ENCODE measurements around the gene ESF1. TPM values are rescaled to one million over a fixed set of nuclear protein-coding genes. Genes with fewer than 3 reads are reported as not detected.

The ESF1 gene
- total RNA-seq, 1 experiment from 2014 or later: 28.7 TPM

DNA sequence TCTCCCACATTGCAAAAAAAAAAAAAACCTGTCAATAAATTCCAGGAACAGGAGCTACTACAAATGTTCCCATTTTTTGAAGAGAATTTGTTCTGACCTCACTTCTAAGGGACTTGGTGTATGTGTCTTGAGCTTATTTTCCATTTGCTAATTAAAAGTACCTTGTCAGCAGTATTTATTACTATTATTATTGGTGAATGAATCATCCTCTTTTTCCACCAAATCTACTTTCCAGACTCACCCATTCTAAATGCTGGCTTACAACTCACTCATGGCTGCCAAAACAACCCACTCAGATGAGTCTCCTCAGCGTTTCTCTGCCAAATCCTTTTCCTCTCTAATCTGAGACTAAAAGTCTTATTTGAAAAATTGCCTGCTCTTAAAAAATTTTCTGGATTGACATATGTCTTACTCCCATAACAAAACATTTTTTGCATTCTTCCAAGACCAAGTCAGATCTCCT, 112.8 kb downstream of the ESF1 start (continued):
- TF ChIP-seq, protein P1, sequence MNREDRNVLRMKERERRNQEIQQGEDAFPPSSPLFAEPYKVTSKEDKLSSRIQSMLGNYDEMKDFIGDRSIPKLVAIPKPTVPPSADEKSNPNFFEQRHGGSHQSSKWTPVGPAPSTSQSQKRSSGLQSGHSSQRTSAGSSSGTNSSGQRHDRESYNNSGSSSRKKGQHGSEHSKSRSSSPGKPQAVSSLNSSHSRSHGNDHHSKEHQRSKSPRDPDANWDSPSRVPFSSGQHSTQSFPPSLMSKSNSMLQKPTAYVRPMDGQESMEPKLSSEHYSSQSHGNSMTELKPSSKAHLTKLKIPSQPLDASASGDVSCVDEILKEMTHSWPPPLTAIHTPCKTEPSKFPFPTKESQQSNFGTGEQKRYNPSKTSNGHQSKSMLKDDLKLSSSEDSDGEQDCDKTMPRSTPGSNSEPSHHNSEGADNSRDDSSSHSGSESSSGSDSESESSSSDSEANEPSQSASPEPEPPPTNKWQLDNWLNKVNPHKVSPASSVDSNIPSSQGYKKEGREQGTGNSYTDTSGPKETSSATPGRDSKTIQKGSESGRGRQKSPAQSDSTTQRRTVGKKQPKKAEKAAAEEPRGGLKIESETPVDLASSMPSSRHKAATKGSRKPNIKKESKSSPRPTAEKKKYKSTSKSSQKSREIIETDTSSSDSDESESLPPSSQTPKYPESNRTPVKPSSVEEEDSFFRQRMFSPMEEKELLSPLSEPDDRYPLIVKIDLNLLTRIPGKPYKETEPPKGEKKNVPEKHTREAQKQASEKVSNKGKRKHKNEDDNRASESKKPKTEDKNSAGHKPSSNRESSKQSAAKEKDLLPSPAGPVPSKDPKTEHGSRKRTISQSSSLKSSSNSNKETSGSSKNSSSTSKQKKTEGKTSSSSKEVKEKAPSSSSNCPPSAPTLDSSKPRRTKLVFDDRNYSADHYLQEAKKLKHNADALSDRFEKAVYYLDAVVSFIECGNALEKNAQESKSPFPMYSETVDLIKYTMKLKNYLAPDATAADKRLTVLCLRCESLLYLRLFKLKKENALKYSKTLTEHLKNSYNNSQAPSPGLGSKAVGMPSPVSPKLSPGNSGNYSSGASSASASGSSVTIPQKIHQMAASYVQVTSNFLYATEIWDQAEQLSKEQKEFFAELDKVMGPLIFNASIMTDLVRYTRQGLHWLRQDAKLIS (CRISPR knock-in tag; IDR thresholded peaks at IDR 0.05; ENCODE audit: borderline replicate concordance): no peak
- TF ChIP-seq, protein P2, sequence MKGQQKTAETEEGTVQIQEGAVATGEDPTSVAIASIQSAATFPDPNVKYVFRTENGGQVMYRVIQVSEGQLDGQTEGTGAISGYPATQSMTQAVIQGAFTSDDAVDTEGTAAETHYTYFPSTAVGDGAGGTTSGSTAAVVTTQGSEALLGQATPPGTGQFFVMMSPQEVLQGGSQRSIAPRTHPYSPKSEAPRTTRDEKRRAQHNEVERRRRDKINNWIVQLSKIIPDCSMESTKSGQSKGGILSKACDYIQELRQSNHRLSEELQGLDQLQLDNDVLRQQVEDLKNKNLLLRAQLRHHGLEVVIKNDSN (CRISPR knock-in tag; IDR thresholded peaks at IDR 0.05): no peak
- TF ChIP-seq ZNF232 (CRISPR knock-in tag; IDR thresholded peaks at IDR 0.05): no peak
- TF ChIP-seq ZNF219 (CRISPR knock-in tag; IDR thresholded peaks at IDR 0.05; ENCODE audit: borderline replicate concordance): no peak
- TF ChIP-seq EMX1 (CRISPR knock-in tag; IDR thresholded peaks at IDR 0.05): no peak
- TF ChIP-seq JAZF1 (CRISPR knock-in tag; IDR thresholded peaks at IDR 0.05): no peak
- no peak for TF ChIP-seq ZNF423 (CRISPR knock-in tag; IDR thresholded peaks at IDR 0.05)
- TF ChIP-seq, protein P3, sequence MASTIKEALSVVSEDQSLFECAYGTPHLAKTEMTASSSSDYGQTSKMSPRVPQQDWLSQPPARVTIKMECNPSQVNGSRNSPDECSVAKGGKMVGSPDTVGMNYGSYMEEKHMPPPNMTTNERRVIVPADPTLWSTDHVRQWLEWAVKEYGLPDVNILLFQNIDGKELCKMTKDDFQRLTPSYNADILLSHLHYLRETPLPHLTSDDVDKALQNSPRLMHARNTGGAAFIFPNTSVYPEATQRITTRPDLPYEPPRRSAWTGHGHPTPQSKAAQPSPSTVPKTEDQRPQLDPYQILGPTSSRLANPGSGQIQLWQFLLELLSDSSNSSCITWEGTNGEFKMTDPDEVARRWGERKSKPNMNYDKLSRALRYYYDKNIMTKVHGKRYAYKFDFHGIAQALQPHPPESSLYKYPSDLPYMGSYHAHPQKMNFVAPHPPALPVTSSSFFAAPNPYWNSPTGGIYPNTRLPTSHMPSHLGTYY (CRISPR knock-in tag; IDR thresholded peaks at IDR 0.05): no peak
- TF ChIP-seq NR3C1 (CRISPR knock-in tag; conservative IDR thresholded peaks at IDR 0.05; ENCODE audit: low read depth): no peak

DNA sequence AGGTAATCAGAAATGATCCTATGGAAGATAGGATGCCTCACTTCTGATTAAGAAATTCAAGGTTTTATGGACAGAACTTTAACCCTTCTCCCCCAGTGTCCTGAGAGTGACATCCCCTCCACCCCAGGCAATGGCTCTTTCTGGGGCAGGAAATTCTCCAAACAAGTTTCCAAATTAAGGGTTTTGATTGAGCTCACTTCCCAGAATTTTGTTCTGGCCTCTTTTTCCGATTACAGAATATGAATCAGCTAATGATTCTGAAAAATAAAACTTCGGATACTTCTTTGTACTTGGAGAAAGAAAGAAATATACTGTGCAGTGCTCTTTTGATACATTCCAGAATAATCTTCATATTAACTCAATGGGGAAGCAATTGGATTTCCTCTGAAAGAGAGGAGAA, 113.2 kb downstream of the ESF1 start:
- H3K4me3 Mint-ChIP-seq: no peak overlapping the region
- peaks cover 4% of the 10 kb centered on the region; the same call in 1 of the 2 replicates for H3K9me3 Mint-ChIP-seq
- ATAC-seq (no peak), DNase-seq (ENCODE audit: low spot score) (no peak)
- H3K27me3 Mint-ChIP-seq (ENCODE audit: low read depth): no peaks in the 10 kb centered on the region
- POLR2A ChIA-PET: no interaction called here
- no peaks in the 10 kb centered on the region for H3K36me3 Mint-ChIP-seq
- CTCF ChIA-PET: interaction anchor here (0.7 kb wide), 1 partner anchor 210 kb away, joined by 5 read pairs; no protein-coding TSS in a partner anchor
- peaks cover 10% of the 10 kb centered on the region for H3K4me1 Mint-ChIP-seq
- no peak overlapping the region for H3K27ac Mint-ChIP-seq
- TF ChIP-seq, protein P3 (CRISPR knock-in tag; IDR thresholded peaks at IDR 0.05): no peak
- TF ChIP-seq CREB1 (CRISPR knock-in tag; IDR thresholded peaks at IDR 0.05) (no peak), ATF1 (CRISPR knock-in tag; IDR thresholded peaks at IDR 0.05) (no peak), ETV6 (CRISPR knock-in tag; IDR thresholded peaks at IDR 0.05) (no peak), GABPB1 (CRISPR knock-in tag; IDR thresholded peaks at IDR 0.05) (no peak), ZBTB21 (CRISPR knock-in tag; IDR thresholded peaks at IDR 0.05; ENCODE audit: borderline replicate concordance) (no peak), CREM (CRISPR knock-in tag; IDR thresholded peaks at IDR 0.05) (no peak)
- TF ChIP-seq, protein P4, sequence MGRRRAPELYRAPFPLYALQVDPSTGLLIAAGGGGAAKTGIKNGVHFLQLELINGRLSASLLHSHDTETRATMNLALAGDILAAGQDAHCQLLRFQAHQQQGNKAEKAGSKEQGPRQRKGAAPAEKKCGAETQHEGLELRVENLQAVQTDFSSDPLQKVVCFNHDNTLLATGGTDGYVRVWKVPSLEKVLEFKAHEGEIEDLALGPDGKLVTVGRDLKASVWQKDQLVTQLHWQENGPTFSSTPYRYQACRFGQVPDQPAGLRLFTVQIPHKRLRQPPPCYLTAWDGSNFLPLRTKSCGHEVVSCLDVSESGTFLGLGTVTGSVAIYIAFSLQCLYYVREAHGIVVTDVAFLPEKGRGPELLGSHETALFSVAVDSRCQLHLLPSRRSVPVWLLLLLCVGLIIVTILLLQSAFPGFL (CRISPR knock-in tag; IDR thresholded peaks at IDR 0.05; ENCODE audit: borderline replicate concordance): no peak
- TF ChIP-seq, protein P5, sequence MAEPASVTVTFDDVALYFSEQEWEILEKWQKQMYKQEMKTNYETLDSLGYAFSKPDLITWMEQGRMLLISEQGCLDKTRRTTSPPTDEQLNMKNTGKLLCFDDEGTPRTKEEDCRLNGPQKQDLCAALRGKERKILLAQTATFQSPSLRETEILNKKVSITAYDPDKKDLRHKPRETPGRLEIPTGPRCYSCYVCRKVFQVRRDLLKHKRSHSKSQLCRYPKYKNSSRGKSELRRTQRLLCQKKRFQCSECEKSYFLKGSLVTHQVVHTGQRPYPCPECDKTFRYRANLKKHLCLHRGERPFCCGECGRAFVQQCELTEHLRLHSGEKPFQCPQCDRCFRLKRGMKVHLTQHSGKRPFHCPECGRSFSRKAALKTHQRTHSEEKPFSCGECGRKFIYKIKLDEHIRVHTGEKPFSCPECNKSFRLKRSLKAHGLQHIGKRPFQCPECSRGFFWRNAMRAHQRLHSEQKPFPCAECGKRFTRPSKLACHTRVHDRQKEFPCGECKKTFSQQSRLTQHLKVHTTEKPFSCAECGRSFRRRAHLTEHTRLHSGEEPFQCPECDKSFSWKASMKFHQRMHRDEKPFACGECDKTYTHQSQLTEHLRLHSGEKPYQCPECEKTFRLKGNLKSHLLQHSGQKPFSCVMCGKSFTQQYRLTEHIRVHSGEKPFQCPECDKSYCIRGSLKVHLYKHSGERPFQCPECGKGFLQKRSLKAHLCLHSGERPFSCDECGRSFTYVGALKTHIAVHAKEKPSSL (CRISPR knock-in tag; conservative IDR thresholded peaks at IDR 0.05): no peak
- TF ChIP-seq, protein P2 (CRISPR knock-in tag; IDR thresholded peaks at IDR 0.05): no peak
- TF ChIP-seq, protein P6, sequence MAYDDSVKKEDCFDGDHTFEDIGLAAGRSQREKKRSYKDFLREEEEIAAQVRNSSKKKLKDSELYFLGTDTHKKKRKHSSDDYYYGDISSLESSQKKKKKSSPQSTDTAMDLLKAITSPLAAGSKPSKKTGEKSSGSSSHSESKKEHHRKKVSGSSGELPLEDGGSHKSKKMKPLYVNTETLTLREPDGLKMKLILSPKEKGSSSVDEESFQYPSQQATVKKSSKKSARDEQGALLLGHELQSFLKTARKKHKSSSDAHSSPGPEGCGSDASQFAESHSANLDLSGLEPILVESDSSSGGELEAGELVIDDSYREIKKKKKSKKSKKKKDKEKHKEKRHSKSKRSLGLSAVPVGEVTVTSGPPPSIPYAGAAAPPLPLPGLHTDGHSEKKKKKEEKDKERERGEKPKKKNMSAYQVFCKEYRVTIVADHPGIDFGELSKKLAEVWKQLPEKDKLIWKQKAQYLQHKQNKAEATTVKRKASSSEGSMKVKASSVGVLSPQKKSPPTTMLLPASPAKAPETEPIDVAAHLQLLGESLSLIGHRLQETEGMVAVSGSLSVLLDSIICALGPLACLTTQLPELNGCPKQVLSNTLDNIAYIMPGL (CRISPR knock-in tag; IDR thresholded peaks at IDR 0.05): no peak
- TF ChIP-seq, protein P7, sequence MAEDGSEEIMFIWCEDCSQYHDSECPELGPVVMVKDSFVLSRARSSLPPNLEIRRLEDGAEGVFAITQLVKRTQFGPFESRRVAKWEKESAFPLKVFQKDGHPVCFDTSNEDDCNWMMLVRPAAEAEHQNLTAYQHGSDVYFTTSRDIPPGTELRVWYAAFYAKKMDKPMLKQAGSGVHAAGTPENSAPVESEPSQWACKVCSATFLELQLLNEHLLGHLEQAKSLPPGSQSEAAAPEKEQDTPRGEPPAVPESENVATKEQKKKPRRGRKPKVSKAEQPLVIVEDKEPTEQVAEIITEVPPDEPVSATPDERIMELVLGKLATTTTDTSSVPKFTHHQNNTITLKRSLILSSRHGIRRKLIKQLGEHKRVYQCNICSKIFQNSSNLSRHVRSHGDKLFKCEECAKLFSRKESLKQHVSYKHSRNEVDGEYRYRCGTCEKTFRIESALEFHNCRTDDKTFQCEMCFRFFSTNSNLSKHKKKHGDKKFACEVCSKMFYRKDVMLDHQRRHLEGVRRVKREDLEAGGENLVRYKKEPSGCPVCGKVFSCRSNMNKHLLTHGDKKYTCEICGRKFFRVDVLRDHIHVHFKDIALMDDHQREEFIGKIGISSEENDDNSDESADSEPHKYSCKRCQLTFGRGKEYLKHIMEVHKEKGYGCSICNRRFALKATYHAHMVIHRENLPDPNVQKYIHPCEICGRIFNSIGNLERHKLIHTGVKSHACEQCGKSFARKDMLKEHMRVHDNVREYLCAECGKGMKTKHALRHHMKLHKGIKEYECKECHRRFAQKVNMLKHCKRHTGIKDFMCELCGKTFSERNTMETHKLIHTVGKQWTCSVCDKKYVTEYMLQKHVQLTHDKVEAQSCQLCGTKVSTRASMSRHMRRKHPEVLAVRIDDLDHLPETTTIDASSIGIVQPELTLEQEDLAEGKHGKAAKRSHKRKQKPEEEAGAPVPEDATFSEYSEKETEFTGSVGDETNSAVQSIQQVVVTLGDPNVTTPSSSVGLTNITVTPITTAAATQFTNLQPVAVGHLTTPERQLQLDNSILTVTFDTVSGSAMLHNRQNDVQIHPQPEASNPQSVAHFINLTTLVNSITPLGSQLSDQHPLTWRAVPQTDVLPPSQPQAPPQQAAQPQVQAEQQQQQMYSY (CRISPR knock-in tag; IDR thresholded peaks at IDR 0.05): no peak
